Measurements from ENCODE around the gene BUB1B.
"Not testable (repeated sequence)": the region's sequence is repeated elsewhere in the genome, so short reads cannot be mapped to it uniquely, and the experiment has no call there.

Gene BUB1B, protein sequence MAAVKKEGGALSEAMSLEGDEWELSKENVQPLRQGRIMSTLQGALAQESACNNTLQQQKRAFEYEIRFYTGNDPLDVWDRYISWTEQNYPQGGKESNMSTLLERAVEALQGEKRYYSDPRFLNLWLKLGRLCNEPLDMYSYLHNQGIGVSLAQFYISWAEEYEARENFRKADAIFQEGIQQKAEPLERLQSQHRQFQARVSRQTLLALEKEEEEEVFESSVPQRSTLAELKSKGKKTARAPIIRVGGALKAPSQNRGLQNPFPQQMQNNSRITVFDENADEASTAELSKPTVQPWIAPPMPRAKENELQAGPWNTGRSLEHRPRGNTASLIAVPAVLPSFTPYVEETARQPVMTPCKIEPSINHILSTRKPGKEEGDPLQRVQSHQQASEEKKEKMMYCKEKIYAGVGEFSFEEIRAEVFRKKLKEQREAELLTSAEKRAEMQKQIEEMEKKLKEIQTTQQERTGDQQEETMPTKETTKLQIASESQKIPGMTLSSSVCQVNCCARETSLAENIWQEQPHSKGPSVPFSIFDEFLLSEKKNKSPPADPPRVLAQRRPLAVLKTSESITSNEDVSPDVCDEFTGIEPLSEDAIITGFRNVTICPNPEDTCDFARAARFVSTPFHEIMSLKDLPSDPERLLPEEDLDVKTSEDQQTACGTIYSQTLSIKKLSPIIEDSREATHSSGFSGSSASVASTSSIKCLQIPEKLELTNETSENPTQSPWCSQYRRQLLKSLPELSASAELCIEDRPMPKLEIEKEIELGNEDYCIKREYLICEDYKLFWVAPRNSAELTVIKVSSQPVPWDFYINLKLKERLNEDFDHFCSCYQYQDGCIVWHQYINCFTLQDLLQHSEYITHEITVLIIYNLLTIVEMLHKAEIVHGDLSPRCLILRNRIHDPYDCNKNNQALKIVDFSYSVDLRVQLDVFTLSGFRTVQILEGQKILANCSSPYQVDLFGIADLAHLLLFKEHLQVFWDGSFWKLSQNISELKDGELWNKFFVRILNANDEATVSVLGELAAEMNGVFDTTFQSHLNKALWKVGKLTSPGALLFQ

DNA sequence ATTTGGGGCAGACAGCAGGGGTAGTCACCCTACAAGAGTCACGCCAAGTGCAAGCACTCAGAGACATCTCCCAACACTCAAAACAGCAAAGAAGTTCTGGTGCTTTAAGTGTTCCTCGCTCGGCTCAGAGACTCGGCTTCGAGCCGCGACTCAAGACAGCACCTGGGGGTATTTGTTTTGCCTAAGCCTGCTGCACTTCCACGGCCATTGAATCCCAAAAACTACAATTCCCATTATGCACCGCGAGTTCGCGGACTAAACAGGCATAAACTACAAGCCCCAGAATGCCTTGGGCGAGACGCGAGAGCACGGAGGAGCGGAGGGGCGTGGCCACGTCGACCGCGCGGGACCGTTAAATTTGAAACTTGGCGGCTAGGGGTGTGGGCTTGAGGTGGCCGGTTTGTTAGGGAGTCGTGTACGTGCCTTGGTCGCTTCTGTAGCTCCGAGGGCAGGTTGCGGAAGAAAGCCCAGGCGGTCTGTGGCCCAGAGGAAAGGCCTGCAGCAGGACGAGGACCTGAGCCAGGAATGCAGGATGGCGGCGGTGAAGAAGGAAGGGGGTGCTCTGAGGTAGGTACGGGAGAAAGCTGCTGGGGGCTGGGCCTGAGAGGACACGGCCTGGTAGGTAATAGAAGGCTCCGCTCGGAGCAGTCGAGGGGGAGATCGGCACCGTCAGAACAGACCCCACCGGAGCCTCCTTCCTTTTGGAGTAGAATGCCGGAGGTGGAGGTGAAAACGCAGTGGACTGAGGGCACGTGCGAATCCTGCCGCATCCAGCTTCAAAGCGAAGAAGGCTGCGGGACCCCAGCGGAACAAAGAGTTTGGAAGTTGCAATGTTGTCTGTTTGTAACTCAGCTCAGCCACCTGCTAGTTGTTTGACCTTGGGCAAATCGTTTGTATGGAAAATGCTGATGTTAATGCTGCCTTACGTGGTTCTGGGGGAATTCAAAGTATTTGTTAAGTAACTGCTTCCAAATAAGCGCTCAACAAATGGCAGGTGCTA lies at the start of gene BUB1B:
Gene BUB1B, plus strand, starts transcription at position 381 of the 1,000 bp plus-strand sequence. Its CDS starts 152 bp downstream, at position 533.
- peak; percentile 62 for DNase-seq

DNA sequence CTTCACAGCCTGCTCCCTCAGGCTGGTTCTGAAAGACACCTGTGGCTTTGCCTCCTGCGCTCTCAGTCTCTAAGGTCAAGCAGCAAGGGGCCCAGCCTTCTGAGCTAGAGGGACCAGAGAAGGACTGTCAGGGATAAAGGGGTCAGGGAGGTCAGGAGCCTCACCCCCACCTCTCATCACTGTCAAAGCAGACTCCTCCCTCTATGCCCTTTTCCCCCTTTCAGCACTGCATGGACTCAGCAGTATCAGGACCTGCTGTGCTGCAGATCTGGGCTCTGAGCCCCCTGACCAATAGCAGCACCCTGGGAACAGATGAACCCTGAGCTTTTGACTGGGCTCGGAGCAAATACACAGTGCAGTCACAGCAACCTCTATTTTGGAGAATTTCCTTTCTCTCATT lies 49.0 kb upstream of the BUB1B start:
- no peak for DNase-seq

DNA sequence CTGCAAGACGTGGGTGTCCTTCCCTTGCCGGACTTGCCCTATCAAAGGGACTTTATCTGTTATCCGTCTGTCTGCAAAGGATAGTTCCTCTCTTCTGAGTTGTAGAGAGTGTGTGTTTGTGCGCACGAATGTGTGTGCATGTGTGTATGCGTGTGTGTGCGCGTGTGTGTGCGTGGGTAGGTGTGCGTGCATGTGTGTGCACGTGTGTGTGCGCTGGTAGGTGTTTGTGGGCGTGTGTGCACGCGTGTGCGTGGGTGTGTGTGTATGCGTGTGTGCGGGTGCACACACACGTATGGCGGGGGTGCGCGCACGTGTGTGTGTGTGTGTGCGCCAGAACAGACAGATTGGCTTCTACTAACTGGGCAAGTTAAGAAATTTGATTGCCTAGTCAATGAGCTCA lies 48.1 kb upstream of the BUB1B start:
- DNase-seq: no peak

DNA sequence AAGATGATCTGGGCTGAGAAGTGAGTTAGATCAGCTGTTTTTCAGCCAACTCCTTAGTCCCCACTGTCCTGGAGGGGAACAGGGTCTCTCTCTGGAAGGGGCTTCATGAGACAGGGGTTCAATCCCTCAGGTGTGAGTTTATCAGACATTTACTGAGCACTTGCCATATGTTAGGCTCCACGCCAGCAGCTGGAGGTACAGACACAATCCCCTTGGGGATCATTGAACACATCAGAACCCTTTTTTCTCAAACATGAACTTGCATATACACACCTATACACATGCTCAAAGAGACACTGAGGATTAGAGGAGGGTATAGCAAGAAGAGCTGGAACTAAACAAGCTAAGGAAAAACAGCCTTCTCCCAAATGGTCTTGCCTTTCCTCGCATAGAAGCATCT lies 46.7 kb upstream of the BUB1B start:
- DNase-seq: no peak

DNA sequence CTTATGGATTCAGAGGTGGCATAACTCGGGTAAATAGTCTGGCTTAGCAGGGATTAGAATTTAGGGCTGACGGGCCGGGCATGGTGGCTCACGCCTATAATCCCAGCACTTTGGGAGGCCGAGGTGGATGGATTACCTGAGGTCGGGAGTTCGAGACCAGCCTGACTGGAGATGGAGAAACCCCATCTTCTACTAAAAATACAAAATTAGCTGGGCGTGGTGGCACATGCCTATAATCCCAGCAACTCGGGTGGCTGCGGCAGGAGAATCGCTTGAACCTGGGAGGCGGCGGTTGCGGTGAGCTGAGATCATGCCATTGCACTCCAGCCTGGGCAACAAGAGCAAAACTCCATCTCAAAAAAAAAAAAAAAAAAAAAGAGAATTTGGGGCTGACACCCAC lies 45.8 kb upstream of the BUB1B start:
- DNase-seq: not testable (repeated sequence)

DNA sequence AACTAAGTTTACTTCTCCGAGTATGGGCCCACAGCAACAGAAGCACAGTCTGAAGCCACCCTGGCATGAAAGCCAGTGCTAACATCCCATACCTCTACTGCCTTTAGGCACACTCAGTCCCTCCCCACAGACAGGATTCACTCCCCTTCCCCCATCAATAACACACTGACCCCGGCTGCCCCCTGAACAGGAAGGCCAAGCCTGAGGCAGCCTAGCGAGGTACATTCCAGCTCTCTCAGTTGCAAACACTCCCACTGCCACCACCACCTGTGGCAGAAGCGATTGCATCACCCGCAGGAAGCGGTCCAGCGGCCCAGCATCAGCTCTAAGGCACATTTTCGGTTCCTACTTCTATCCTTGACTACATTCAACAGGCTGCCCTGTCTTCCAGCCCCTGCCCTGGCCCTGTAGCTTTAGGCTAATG lies 45.2 kb upstream of the BUB1B start:
- DNase-seq: peak; percentile 52

DNA sequence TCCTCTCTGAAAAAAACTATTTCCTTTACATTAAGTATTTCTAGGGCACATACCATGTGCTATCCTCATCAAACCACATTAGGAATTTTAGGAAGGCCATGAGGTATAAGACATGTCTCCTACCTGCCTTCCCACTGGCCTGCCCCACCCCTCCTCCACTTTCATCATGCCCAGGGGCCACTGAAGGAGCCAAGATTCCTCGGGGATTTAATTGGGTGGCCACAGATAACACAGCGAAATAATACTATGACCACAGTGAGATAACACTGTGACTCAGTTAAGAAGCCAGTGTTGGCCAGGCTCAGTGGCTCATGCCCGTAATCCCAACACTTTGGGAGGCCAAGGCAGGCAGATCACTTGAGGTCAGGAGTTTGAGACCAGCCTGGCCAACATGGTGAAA lies 42.4 kb upstream of the BUB1B start:
- no peak for DNase-seq

DNA sequence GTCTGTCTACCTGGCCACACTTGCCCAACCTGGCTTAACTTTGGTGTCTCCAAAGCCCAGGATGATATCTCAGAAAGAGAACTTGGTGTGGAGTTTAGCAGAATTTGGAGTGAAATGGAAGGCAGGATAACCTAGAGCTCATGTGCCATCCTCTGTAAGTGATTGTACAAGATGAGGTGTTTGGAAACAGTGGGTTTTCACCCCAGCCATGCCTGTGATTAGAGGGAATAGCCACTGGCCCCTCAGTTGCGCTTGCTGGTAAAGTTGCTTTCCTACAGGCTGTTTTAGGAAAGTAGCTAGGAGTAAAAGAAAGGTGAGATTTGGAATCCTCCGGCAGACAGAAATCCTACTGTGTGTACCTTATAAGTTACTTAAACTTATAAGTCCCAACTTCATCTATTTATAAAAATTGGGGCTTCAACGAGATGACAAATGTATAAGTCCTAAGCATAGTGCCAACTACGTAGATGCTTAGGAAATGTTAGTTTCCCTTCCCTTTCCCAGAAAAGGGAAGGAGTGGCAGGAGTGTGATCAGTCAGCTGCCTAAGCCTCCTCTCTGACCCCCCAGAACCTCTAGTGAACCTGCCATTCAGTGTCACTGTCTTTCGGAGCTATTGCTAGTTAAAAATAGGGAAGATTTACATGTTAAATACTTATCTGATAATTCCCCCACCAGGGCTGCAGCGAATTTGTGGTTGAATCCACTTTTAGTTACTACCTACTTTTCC lies 38.8 kb upstream of the BUB1B start:
- no peak for DNase-seq

DNA sequence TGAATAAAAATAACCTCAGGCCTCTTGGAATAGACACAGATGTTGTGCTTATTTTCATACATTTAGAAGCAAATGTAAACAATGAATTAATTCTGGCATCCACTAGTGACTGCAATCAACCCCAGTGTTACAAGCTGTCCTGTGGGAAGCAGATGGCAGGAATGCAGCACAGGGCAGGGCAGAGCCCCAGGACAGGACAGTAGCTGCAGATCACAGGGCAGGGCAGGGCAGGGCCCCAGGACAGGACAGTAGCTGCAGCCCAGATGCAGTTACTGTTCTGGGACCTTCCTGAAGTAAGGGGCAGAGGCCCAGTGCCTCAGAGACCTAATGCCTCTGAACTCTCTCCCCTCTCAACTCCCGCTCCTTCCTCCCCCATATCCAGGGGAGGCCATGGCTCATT lies 37.9 kb upstream of the BUB1B start:
- not testable (repeated sequence) for DNase-seq

DNA sequence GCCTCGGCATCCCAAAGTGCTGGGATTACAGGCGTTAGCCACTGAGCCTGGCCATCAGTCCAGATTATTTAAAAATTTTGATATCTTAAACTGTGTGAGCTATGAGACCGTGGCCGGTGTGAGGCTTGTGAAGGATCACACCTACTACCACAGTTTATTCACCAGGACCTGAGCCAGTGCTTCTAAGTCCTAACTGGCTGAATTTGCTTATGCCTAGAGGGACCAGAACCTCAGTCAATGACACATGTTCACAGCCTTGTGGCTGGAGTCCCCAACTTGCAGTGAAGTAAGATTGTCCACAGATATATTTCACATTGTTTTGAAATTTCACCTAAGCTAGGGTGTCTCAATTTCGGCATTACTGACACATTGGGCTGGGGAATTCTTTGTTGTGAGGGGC lies 37.0 kb upstream of the BUB1B start:
- not testable (repeated sequence) for DNase-seq

DNA sequence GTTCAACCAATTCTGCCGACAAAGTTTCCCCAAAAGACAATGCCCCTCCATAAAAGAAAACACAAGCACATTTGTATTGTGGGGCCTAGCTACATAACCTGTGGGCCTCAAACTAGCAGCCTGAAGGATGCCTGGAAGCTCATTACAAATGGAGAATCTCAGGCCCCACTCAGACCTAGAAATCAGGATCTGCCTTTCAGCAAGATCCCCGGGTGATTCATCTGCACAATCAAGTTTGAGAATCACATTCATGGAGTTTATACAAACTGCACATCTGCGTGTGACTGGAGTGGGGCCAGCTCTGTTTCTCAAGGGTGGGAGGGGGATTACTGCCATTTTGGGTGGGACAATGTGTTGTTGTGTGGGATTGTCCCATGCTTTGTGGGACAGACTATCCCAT lies 36.5 kb upstream of the BUB1B start:
- DNase-seq: not testable (repeated sequence)

DNA sequence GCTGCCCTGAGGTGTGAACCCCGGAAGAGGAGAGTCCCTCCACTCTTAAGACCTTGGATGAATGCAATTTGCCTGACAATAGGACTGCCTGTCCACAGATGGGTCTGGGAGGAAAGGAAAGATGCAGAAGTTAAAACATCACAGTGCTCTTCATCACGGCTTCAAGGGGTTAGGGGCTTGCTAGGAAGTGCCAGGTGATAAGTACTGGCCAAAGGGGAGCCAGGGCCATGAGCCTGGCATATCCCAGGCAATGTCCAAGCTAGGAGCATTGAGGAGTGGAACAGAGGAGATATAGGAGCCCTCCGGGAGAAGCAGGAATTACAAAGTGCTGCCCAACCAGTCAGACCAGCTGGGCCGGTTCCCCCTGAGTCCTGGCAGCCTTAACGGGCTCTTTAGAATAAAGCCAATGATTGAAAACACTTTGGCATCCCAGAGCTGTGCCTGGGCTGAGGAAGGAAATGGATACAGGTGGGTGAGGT lies 36.0 kb upstream of the BUB1B start:
- DNase-seq: not testable (repeated sequence)

DNA sequence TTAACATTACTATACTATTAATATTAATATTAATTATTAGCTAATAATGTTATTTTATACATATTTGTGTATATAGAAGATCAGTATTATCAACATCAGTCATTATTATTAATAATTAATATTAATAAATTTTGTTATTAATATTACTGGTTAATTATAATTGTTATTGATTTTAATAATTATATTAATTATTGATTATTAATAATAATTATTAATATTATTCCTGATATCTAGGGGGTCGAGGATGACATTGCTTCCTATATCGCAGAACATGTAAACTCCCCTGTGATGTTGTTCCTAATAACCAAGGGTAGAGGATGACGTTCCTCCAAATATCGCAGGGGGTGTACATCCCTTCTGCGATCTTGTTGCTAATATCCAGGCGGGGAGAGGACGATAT lies 34.9 kb upstream of the BUB1B start:
- DNase-seq: no peak

DNA sequence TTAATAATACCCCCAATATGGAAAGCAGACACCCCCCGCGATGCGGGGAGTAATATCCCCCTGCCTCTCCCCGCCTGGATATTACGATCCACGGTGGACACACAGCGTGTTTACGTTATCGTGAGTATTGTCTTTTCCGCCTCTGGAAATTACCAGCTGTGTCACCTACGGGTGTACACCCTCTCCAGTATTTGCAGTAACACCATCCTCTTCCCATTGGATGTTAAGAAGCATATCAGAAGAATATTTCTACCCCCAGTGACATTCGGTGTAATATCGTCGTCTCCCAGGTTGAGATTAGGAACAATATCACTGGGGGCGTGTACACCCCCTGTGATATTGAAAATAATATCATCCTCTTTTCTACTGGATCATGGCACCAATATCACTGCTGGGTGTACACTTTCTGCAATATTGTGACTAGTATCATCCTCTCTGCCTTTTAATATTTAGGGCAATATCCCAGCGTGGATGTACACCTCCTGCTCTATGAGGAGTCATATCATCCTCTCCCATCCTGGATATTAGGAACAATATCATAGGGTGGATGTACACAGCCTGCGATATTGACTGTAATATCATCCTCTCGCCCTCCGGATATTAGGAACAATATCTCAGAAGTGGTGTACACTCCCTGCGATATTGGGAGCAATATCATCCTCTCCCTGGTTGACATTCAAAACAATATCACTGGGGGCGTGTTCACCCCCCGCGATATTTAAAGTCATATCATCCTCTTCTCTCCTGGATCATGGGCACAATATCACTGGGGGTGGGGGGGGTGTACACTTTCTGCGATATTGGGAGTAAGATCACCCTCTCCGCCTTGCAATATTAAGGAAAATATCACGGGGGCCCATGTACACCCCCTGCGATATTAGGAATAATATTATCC lies 31.9 kb upstream of the BUB1B start:
- no peak for DNase-seq

DNA sequence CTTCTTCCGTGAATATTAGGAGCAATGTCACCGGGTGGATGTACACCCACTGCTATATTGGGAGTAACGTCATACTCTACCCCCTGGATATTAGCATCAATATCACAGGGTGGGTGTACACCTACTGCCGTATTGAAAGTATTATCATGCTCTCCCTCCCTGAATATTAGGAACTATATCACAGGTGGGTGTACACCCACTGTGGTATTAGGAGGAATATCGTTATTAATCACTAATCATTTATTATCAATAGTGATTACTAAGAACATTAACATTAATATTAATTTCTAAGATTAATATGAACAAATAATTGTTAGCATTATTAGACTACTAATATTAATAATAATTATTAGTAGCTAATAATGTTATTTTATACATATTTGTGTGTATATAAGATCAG lies 30.8 kb upstream of the BUB1B start:
- no peak for DNase-seq

DNA sequence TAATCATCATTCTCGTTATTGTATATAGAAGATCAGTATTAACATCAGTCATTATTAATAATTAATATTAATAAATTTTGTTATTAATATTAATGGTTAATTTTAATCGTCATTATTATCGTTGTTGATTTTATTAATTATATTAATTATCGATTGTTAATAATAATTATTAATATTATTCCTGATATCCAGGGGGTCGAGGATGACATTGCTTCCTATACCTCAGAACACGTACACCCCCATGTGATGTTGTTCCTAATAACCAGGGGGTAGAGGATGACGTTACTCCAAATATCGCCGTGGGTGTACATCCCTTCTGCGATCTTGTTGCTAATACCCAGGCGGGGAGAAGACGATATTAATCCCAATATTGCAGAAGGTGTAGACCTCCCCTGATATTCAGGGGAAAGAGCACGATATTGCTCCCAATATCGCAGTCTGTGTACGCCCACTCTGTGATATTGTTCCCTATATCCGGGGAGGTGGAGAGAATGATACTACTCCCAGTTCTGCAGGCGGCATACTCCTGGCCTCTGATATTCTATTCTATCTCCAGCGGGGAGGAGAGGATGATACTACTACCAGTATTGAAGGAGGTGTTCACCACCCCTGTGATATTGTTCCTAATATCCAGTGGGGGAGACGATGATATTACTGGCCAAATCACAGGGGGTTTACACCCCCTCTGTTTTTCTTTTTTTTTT lies 29.9 kb upstream of the BUB1B start:
- no peak for DNase-seq

DNA sequence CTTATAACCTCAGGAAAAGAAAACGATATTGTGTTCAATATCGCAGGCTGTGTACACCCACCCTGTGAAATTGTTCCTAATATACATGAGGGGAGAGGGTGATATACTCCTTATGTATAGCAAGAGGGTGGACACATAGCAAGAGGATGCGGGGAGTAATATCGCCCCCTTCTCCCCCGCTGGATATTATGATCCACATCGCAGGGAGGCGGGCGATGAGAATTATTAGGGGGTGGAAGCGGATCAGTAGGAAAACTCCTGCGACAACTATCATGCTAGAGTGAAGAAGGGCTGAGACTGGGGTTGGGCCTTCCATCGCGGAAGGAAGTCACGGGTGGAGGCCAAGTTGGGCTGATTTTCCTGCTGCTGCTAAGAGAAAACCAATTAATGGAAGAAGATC lies 27.3 kb upstream of the BUB1B start:
- DNase-seq: no peak

DNA sequence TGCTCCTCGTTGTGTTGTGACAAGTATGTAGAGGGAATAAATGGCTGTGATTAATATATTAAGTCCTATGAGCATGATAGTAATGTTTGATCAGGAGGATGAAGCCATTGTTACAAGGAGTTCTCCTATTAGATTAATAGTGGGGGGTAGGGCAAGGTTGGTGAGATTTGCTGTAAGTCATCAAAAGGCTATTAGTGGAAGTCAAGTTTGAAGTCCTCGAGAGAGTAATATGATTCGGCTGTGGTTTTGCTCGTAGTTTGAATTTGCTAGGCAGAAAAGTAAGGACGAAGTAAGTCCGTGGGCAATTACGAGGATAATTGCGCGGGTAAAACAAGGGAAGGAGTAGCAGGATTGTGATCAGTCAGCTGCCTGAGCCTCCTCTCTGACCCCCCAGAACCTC lies 26.0 kb upstream of the BUB1B start:
- DNase-seq: no peak

DNA sequence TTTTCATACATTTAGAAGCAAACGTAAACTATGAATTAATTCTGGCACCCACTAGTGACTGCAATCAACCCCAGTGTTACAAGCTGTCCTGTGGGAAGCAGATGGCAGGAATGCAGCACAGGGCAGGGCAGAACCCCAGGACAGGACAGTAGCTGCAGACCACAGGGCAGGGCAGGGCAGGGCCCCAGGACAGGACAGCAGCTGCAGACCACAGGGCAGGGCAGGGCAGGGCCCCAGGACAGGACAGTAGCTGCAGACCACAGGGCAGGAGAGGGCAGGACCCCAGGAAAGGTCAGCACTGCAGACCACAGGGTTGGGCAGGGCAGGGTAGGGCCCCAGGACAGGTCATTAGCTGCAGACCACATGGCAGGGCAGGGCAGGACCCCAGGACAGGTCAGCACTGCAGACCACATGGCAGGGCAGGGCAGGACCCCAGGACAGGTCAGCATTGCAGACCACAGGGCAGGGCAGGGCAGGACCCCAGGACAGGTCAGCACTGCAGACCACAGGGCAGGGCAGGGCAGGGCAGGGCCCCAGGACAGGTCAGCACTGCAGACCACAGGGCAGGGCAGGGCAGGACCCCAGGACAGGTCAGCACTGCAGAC lies 24.9 kb upstream of the BUB1B start:
- not testable (repeated sequence) for DNase-seq
